Left renal cortex interstitium (tissue), 4 donors: Measurements from ENCODE around the gene LNX1. TPM values are rescaled to one million over a fixed set of nuclear protein-coding genes. Genes with fewer than 3 reads are reported as not detected.

Experiments
- DNase-seq, 4 donors: peaks; one replicate each; pipeline ENCODE4 v3.0.0-alpha.2; 2013; ENCODE audit warnings: low read depth in 4 of 4, low spot score in 2 of 4, missing footprints in 1 of 4
- polyA plus RNA-seq, 4 donors: library from polyadenylated mRNA; unstranded; fragments of 120-200 nt; gene quantifications; one replicate each; pipeline ENCODE4 v1.2.1, GENCODE V29; 2013; ENCODE audit not compliant: insufficient read length in 4 of 4

The LNX1 gene
- polyA plus RNA-seq, 4 donors = 15.8 to 17.8 (median 17.0) TPM

GRCh38 chr4:53505947-53506346 lies 85.3 kb downstream of the LNX1 start:
- no peak for DNase-seq

- no peak for DNase-seq
Measured at GRCh38 chr4:53502094-53502493, 89.2 kb downstream of the LNX1 start.

GRCh38 chr4:53501561-53501960 lies 89.7 kb downstream of the LNX1 start:
- DNase-seq = no peak

DNA sequence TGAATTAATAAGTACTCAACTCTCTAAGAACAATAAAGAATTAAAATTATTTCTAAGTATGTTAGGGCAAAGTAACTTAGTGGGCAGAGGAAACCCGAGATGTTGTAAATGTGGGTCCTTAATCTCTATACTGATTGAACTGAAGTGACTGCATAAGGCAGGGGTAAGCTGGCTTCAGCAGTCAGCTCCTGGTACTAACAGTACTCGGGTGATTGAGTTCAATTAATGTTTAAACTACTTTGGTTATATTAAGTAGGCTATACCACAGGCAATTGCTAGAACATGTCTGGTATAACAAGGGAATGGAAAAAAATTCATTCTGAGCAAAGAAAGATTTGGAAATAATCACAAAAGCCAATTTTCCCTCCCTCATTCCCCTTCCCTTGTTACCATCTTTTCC lies 90.7 kb downstream of the LNX1 start:
- no peak for DNase-seq

DNA sequence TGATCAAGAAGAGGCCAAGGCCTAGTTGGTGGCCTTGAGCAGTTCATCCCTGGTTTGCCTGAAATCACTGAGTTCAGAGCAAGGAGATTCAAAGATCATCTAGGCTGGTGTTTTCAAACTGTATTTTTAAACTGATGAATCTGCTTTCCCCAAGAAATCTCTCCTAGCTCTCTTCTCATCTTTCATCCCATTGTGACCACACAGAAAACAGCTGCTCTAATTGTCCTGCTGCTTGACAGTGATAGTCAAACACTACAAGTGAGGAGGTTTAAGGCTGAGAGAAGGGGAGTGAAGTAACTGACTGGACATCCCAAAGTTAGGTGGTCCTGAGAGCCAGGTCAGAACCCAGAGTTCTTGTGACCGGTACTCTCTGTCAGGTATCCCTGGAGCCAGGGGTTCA lies 91.5 kb downstream of the LNX1 start:
- DNase-seq = no peak

GRCh38 chr4:53498706-53499105 lies 92.6 kb downstream of the LNX1 start:
- DNase-seq = no peak

GRCh38 chr4:53497487-53498244 lies 93.6 kb downstream of the LNX1 start:
- no peak for DNase-seq

DNA sequence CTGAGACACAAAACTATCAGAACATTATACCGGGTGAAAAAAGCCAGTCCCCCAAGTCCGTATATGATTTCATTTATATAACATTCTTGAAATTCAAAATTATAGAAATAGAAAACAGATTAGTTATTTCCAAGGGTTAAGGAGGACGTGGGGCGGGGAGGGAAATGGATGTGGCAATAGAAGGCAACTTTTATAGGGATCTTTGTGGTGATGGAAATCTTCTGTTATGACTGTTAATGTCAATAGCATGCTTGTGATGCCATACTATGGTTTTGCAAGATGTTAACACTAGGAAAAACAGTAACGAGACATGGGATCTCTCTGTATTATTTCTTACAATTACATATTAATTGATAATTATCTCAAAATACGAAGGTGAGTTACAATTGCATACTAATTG lies 96.4 kb downstream of the LNX1 start:
- DNase-seq = no peak

DNA sequence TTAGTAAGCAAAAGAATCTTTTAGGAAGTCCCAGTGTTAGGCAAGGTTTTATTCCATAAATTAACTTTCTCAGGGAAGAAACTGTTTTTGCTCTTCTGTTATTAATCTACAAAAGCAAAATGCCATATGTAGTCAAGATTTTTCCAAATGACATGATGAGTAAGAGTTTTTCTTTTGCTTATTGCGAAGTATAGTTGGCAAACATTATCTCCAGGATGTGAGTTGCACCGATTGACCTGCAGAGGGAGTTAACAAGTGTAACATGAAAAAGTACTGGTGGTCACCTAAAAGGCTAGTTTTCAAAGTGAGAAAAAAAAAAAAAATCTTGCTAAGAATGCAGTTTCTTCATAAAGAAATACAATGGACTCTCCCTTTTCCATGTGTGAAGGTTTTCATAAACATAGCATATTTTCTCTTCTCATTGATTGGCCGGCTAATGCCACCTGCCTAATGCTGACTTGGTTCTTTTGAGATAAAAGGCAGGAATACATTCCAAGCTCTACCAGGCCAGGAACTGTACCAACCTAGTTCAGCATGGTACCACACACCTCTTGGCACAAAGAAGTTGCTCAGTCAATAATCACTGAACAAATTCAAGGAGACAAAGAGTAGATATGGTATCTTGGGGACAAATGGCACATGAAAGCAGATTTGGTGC lies 100.2 kb downstream of the LNX1 start:
- peak in 1 of 4 donors; percentile 21 for DNase-seq

DNA sequence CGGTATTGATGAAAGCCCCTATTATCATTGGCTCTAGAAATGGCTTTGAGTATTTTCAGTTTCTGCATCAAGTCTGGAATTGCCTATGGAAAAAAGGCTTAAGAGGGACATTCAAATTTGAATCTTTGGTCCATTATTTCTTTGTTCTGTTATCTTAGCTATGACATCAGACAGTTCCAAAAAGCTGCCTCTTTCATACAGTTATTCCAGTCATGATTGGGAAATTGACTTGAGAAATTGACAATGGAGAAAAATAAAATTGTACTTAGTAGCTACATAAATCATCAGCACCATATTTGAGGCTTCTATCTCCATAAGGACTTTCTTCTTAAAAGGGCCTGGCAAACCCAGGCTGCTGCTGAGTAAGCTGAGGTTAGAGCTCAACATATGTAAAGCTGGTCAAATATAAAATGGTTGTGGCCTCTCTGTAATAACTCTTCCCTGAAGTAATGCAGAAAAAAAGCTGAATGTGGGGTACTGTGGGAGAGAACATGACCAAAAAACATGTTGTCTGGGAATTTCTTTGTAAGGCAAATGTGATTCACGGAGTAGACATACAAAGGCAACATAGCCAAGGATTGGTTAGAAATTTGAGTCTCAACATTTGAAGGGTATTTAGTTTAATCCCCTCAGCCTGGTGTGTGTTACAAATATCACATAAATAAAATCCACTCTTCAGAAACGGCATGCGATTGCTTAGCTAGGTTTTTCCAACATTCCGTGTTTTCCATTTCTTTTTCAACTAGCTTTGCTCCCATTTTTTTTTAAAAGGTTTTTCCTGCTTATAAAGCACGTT lies 100.9 kb downstream of the LNX1 start:
- DNase-seq = no peak

GRCh38 chr4:53489279-53489889 lies 101.9 kb downstream of the LNX1 start:
- DNase-seq = no peak

- no peak for DNase-seq
Measured at GRCh38 chr4:53487766-53488165, 103.5 kb downstream of the LNX1 start.

- DNase-seq = no peak
Measured at GRCh38 chr4:53485658-53486040, 105.6 kb downstream of the LNX1 start.

- no peak for DNase-seq
Measured at GRCh38 chr4:53484911-53485657, 106.2 kb downstream of the LNX1 start.

DNA sequence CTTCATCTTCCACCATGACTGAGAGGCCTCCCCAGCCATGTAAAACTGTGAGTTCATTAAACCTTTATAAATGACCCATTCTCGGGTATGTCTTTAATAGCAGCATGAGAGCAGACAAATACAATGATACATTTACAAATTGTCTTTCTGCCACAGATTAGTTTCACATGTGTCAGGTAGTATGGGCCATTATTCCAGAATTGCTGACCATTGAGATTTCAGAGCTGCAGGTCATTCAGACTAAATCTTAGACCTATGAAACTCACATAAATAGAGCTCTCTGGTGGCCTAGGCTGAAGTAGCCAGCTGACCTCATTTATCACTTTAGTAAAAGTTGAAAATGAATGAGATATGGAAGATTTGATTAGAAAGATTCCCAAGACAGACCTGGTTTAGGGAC lies 108.0 kb downstream of the LNX1 start:
- DNase-seq = no peak

DNA sequence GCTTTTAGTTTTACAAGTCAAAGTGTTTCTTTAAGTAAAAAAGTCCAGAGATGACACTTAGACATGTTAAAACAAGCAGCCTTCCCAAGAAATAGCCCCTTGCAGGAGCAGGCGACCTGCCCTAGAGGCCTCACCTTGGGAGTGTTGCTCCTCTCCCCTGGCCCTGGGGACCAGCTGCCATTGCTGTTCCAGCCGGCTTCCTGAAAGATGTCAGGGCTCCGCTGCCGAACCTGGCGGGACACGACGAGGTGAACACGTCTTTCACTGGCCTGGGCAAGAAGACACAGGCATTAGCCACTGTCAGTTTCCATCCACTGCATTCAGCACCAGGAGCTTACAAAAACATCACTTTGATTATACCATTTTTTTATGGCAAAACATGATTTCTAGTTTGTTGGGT lies 109.7 kb downstream of the LNX1 start:
- no peak for DNase-seq

DNA sequence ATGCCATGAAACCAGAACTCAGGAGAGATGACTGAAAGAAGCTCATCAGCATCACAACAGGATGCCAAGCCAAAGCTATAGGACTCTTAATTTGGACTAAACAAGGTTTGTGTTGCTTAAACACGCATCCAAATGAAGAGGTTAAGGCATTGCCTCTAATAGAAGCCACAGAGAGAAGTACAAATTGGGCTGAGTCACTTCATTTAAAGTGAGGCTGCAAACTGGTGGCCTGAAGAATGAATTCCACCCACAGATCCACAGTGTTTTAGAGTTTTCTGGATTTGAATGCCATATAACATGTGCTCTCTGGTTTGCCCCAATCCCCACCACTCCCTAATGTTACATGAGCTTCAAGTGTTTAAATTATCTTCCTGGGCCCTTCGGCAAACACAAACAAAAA lies 110.4 kb downstream of the LNX1 start:
- DNase-seq = no peak

DNA sequence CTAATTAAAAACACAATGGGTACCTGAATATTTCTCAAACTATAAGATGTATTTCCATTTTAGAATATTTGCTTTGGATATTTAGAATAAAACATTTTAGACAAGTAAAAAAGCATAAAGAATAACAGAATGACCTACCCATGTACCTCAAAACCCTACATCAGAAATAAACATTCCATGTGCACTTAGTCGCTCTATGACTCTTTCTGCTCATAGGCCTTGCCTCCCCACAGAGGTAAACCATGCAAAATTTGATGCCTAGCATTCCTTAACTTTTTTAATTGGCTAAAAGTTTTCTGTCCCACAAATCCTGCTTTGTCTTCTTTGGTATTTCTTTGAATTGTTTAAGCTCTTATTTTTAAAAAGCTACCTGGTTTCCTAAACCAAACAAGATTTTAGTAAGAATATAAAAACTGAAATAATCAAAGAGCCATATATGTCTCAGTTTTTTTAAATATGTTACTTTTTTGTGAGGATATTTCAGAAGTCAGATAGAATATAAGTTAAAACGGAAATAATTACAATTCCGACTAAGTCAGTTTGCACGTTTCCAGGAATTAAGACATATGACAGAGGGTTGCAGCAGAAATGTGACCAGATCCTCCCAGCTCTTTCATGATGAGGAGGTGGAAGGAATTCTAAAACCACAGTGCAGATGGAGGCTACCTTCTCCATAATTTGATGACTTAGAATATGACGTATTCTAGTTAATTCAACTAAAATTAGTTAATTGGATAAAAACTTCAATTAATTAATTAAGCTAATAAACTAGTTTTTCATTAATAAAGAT lies 111.4 kb downstream of the LNX1 start:
- no peak for DNase-seq

DNA sequence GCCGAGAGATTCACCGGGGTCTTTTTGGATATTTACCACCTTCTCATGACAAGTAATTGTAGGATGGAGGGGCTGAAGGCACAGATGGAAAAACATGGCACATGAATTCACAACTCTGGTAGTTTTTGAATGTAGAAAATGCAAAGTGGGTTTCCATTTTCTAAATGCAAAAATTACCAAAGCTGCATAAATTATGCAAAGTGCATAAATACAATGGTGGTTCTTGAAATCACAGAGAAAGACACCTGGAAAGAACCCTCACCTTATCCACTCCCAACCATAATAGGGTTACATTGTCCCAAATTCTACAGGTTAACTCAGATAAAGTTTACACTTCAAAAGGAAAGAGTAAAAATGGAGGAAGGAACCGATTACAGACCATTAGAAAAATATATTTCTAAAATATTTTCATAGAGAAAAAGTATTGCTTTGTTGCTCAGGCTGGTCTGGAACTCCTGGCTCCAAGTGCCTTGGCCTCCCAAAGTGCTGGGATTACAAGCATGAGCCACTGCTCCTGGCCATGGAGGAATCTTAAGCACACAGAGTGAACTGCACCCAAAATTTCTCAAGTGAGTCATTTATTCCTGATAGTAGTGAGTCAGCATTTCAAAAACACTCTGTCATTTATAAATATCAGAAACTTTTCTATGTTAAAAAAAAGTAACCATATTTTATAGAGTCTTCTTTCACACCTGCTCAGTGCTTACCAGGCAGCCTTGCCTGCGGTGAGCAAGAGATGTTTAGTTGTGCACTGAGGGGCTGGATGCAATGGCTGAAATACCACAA lies 112.4 kb downstream of the LNX1 start:
- no peak for DNase-seq
